ENCODE results near the gene LZTR1. TPM values are rescaled to one million over a fixed set of nuclear protein-coding genes. Genes with fewer than 3 reads are reported as not detected.
"Not testable (repeated sequence)": the region's sequence is repeated elsewhere in the genome, so short reads cannot be mapped to it uniquely, and the experiment has no call there.

LZTR1 gene
- polyA plus RNA-seq, 1 of the 3 experiments (the other 2 are of a cell fraction), result 37.7 TPM

- CTCF ChIA-PET, result interaction anchor here (0.6 to 7.4 kb wide), 5 partner anchors 8 to 13 kb away, joined by 3 to 44 read pairs (median 3); partner anchors contain the start of gene LZTR1
Observed at GRCh38 chr22:20970939-20971657, 11.0 kb upstream of the LZTR1 start.

DNA sequence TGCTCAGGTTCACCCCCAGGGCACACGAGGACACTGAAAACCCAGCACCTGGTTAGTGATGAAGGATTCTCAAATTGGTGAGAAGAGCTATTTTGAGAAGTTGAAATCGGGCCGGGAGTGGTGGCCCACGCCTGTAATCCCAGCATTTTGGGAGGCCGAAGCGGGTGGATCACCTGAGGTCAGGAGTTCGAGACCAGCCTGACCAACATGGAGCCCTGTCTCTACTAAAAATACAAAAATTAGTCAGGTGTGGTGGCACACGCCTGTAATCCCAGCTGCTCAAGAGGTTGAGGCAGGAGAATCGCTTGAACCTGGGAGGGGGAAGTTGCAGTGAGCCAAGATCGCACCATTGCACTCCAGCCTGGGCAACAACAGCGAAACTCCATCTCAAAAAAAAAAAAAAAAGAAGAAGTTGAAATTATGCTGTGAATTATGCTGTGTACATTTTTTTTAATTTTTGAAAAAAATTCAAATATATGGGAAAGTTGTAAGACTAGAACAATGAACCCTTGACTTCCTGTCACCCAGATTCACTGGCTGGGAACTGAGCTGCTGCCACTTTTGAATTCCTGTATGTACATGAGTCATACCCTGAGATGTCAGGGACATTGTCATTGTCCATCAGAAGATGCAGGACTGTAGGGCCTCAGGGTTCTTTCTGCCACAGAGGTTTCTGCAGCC is 9.9 kb upstream of the LZTR1 start:
- not testable (repeated sequence) for H3F3A ChIP-seq (replicated peaks; ENCODE audit: insufficient read depth); H3K27ac ChIP-seq (ENCODE audit: low read depth in 2 of 2, low read length in 1 of 2); H3K4me2 ChIP-seq; H3K9me2 ChIP-seq; H4K20me1 ChIP-seq (ENCODE audit: insufficient read depth); DNase-seq; H3K36me3 ChIP-seq (replicated peaks in 1 of 2; ENCODE audit: control insufficient read depth in 1 of 2, insufficient read depth in 2 of 2, low read length in 1 of 2); H3K4me3 ChIP-seq (ENCODE audit: low read depth in 2 of 2, low read length in 1 of 2); H2AFZ ChIP-seq (ENCODE audit: low read depth); H3K9me3 ChIP-seq; H3K79me2 ChIP-seq (ENCODE audit: insufficient read depth); H3K27me3 ChIP-seq (ENCODE audit: insufficient read depth); H3K9ac ChIP-seq
- 94% methylated on average over 11 of the region's 11 CpGs for WGBS (ENCODE audit: low lambda C conversion rate)
- ChIA-PET POLR2A (interaction anchor here (0.6 to 1.2 kb wide), 2 partner anchors 9 to 28 kb away, joined by 3 read pairs; no protein-coding TSS in a partner anchor), CTCF (interaction anchor here (0.9 to 7.4 kb wide), 4 partner anchors 9 to 86 kb away, joined by 3 to 44 read pairs (median 4); no protein-coding TSS in a partner anchor)
- peaks cover 0 to 13% of the 10 kb centered on the region in 2 experiments; a peak in 1 of 4 replicates for H3K4me1 ChIP-seq (ENCODE audit: control insufficient read depth in 1 of 2, insufficient read depth in 2 of 2, low read depth in 1 of 2, low read length in 1 of 2)

More at GRCh38 chr22:20970939-20971657, 11.0 kb upstream of the LZTR1 start:
- no peaks in the 10 kb centered on the region for H3K9me2 ChIP-seq
- no peak overlapping the region for H3K4me3 ChIP-seq (ENCODE audit: low read depth in 2 of 2, low read length in 1 of 2)
- no peaks in the 10 kb centered on the region for H3K27me3 ChIP-seq (ENCODE audit: insufficient read depth)
- POLR2A ChIA-PET, result no interaction called here
- no peaks in the 10 kb centered on the region for H3K9me3 ChIP-seq
- no peaks in the 10 kb centered on the region for H3F3A ChIP-seq (replicated peaks; ENCODE audit: insufficient read depth)
- no peak overlapping the region for H3K27ac ChIP-seq (ENCODE audit: low read depth in 2 of 2, low read length in 1 of 2)
- no peak overlapping the region for H2AFZ ChIP-seq (ENCODE audit: low read depth)
- peaks cover 0 to 13% of the 10 kb centered on the region in 2 experiments; a peak in 1 of 4 replicates for H3K4me1 ChIP-seq (ENCODE audit: control insufficient read depth in 1 of 2, insufficient read depth in 2 of 2, low read depth in 1 of 2, low read length in 1 of 2)
- H3K79me2 ChIP-seq (ENCODE audit: insufficient read depth), result no peaks in the 10 kb centered on the region
- no peak overlapping the region for H3K9ac ChIP-seq
- TF ChIP-seq RXRA (IDR thresholded peaks at IDR 0.05; ENCODE audit: borderline replicate concordance, low read depth) (no peak), RAD21 (IDR thresholded peaks at IDR 0.05; ENCODE audit: low read length) (no peak), EZH2phosphoT487 (IDR thresholded peaks at IDR 0.05; ENCODE audit: borderline replicate concordance, low read depth) (no peak), FOSL2 (IDR thresholded peaks at IDR 0.05; ENCODE audit: borderline replicate concordance, low read depth) (no peak), RFX5 (IDR thresholded peaks at IDR 0.05; ENCODE audit: low read length) (no peak), POLR2AphosphoS5 (IDR thresholded peaks at IDR 0.05; ENCODE audit: low read depth, low read length) (no peak), YY1 (IDR thresholded peaks at IDR 0.05; ENCODE audit: low read depth) (no peak), IRF3 (IDR thresholded peaks at IDR 0.05; ENCODE audit: low read depth, low read length) (no peak), EP300 (IDR thresholded peaks at IDR 0.05; ENCODE audit: borderline replicate concordance in 1 of 2, low read depth in 1 of 2, low read length in 1 of 2) (no peak), FOXJ3 (CRISPR knock-in tag; IDR thresholded peaks at IDR 0.05) (no peak), FOXM1 (IDR thresholded peaks at IDR 0.05; ENCODE audit: low read depth) (no peak), GATA2 (CRISPR knock-in tag; IDR thresholded peaks at IDR 0.05) (no peak)
- TF ChIP-seq, protein P1, sequence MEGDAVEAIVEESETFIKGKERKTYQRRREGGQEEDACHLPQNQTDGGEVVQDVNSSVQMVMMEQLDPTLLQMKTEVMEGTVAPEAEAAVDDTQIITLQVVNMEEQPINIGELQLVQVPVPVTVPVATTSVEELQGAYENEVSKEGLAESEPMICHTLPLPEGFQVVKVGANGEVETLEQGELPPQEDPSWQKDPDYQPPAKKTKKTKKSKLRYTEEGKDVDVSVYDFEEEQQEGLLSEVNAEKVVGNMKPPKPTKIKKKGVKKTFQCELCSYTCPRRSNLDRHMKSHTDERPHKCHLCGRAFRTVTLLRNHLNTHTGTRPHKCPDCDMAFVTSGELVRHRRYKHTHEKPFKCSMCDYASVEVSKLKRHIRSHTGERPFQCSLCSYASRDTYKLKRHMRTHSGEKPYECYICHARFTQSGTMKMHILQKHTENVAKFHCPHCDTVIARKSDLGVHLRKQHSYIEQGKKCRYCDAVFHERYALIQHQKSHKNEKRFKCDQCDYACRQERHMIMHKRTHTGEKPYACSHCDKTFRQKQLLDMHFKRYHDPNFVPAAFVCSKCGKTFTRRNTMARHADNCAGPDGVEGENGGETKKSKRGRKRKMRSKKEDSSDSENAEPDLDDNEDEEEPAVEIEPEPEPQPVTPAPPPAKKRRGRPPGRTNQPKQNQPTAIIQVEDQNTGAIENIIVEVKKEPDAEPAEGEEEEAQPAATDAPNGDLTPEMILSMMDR (IDR thresholded peaks at IDR 0.05), result no peak
- DNase-seq, result no peak
- H3K4me2 ChIP-seq, result no peak overlapping the region
- no peaks in the 10 kb centered on the region for H4K20me1 ChIP-seq (ENCODE audit: insufficient read depth)
- WGBS (ENCODE audit: low lambda C conversion rate), result 83% methylated on average over 4 of the region's 4 CpGs
- no peaks in the 10 kb centered on the region for H3K36me3 ChIP-seq (replicated peaks in 1 of 2; ENCODE audit: control insufficient read depth in 1 of 2, insufficient read depth in 2 of 2, low read length in 1 of 2)

Measured in SK-N-SH (cell line).